Hepatocyte (in vitro differentiated cells): Measurements from ENCODE around the gene BLTP3A. TPM values are rescaled to one million over a fixed set of nuclear protein-coding genes. Genes with fewer than 3 reads are reported as not detected.
A peak's percentile ranks its signal among the peaks of the same experiment; 100 is the strongest.
"Not testable (repeated sequence)": the region's sequence is repeated elsewhere in the genome, so short reads cannot be mapped to it uniquely, and the experiment has no call there.

Experiments
- DNase-seq: peaks from one replicate; pipeline ENCODE4 v3.0.0-alpha.2; 2016; ENCODE audit warnings: low spot score
- H2AFZ ChIP-seq: fragments of 200-600 bp; sonication (generic); 2 replicates; pipeline ENCODE4 v1.6.0; 2016; ENCODE audit warnings: antibody characterized with exemption, mild to moderate bottlenecking
- H3K27ac ChIP-seq: fragments of 200-600 bp; sonication (generic); 2 replicates; pipeline ENCODE4 v1.5.1; 2016; ENCODE audit warnings: mild to moderate bottlenecking
- H3K27me3 ChIP-seq: fragments of 200-600 bp; sonication (generic); 2 replicates; pipeline ENCODE4 v1.6.1; 2016
- H3K36me3 ChIP-seq: fragments of 200-600 bp; sonication (generic); replicated peaks from 2 replicates; pipeline ENCODE4 v1.5.1; 2016; ENCODE audit warnings: low read depth; ENCODE audit not compliant: insufficient read depth
- H3K4me1 ChIP-seq: fragments of 200-600 bp; sonication (generic); 2 replicates; pipeline ENCODE4 v1.5.1; 2016; ENCODE audit warnings: mild to moderate bottlenecking, moderate library complexity; ENCODE audit not compliant: insufficient read depth
- H3K4me2 ChIP-seq: fragments of 200-600 bp; sonication (generic); 2 replicates; pipeline ENCODE4 v1.6.0; 2016
- H3K4me3 ChIP-seq: fragments of 200-600 bp; sonication (generic); 2 replicates; pipeline ENCODE4 v1.5.1; 2016; ENCODE audit warnings: mild to moderate bottlenecking
- H3K79me2 ChIP-seq: fragments of 200-600 bp; sonication (generic); 2 replicates; pipeline ENCODE4 v1.6.0; 2017; ENCODE audit warnings: mild to moderate bottlenecking
- H3K9me2 ChIP-seq: fragments of 200-600 bp; sonication (generic); replicated peaks from 2 replicates; pipeline ENCODE4 v1.6.0; 2017; ENCODE audit warnings: mild to moderate bottlenecking; ENCODE audit not compliant: insufficient read depth
- H3K9me3 ChIP-seq: fragments of 200-600 bp; sonication (generic); 2 replicates; pipeline ENCODE4 v1.5.1; 2016; ENCODE audit warnings: low read depth, mild to moderate bottlenecking
- H4K20me1 ChIP-seq: fragments of 200-600 bp; sonication (generic); 2 replicates; pipeline ENCODE4 v1.6.0; 2016; ENCODE audit warnings: mild to moderate bottlenecking; ENCODE audit not compliant: insufficient read depth, poor library complexity, severe bottlenecking
- EZH2 ChIP-seq: fragments of 200-600 bp; sonication (generic); IDR thresholded peaks from 2 replicates; pipeline ENCODE4 v1.6.1; 2016; ENCODE audit warnings: antibody characterized with exemption, mild to moderate bottlenecking, borderline replicate concordance
- EZH2phosphoT487 ChIP-seq: fragments of 200-600 bp; sonication (generic); IDR thresholded peaks from one replicate; pipeline ENCODE4 v1.6.1; 2018; ENCODE audit warnings: antibody characterized with exemption, mild to moderate bottlenecking, low read depth, moderate library complexity; ENCODE audit not compliant: unreplicated experiment, severe bottlenecking
- WGBS: methylation state at CpG from one replicate; pipeline ENCODE4 v1.1.6; 2016; ENCODE audit warnings: low lambda C conversion rate; ENCODE audit errors: missing lambda C conversion rate; 5-methylcytosine and 5-hydroxymethylcytosine counted together
- polyA plus RNA-seq: library from polyadenylated mRNA; unstranded; fragments of >200 nt; fragmentation: Nextera tagmentation; extraction: Ambion mirVana; gene quantifications from 2 replicates; pipeline ENCODE4 v1.2.1, GENCODE V29; 2016
- total RNA-seq: library from RNA; depleted of rRNA; stranded (reverse); fragments of >200 nt; gene quantifications from 2 replicates; pipeline ENCODE4 v1.2.3, GENCODE V29; 2014
- TF ChIP-seq, protein P1 (sequence below): fragments of 200-600 bp; sonication (generic); IDR thresholded peaks from 2 replicates; pipeline ENCODE4 v1.5.1; 2016; ENCODE audit warnings: antibody characterized with exemption, mild to moderate bottlenecking; ENCODE audit not compliant: poor library complexity

Gene BLTP3A
- total and polyA plus RNA-seq, 2 experiments from 2014 or later = 3.3 to 14.3 TPM

DNA sequence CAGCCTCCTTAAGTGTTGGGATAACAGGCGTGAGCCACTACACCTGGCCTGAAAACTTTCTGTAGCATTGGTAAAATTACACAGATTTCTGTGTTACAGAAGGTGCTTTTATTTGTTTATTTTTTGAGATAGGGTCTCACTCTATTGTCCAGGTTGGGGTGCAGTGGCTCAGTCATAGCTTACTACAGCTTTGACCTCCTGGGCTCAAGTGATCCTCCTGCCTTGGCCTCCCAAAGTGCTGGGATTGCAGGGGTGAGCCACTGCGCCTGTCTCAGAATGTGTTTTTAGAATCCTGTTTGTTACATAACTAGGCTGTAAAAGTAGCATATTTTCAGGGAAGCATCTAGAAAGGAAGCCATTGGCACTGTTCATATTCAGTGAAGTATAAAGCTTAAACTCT lies 16.9 kb upstream of the BLTP3A start:
- no peak for TF ChIP-seq EZH2
- no peak for TF ChIP-seq EZH2phosphoT487
- TF ChIP-seq, protein P1, sequence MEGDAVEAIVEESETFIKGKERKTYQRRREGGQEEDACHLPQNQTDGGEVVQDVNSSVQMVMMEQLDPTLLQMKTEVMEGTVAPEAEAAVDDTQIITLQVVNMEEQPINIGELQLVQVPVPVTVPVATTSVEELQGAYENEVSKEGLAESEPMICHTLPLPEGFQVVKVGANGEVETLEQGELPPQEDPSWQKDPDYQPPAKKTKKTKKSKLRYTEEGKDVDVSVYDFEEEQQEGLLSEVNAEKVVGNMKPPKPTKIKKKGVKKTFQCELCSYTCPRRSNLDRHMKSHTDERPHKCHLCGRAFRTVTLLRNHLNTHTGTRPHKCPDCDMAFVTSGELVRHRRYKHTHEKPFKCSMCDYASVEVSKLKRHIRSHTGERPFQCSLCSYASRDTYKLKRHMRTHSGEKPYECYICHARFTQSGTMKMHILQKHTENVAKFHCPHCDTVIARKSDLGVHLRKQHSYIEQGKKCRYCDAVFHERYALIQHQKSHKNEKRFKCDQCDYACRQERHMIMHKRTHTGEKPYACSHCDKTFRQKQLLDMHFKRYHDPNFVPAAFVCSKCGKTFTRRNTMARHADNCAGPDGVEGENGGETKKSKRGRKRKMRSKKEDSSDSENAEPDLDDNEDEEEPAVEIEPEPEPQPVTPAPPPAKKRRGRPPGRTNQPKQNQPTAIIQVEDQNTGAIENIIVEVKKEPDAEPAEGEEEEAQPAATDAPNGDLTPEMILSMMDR = no peak
- Histone ChIP-seq H3K36me3 (no peaks in the 10 kb centered on the region), H2AFZ (no peak overlapping the region), H3K4me2 (no peak overlapping the region), H3K27me3 (no peaks in the 10 kb centered on the region), H3K27ac (no peak overlapping the region), H3K9me2 (no peaks in the 10 kb centered on the region), H3K4me3 (no peak overlapping the region), H3K9me3 (no peaks in the 10 kb centered on the region), H3K4me1 (no peaks in the 10 kb centered on the region), H3K79me2 (no peaks in the 10 kb centered on the region), H4K20me1 (no peaks in the 10 kb centered on the region)
- no peak for DNase-seq
- 98% methylated on average over 2 of the region's 2 CpGs for WGBS

DNA sequence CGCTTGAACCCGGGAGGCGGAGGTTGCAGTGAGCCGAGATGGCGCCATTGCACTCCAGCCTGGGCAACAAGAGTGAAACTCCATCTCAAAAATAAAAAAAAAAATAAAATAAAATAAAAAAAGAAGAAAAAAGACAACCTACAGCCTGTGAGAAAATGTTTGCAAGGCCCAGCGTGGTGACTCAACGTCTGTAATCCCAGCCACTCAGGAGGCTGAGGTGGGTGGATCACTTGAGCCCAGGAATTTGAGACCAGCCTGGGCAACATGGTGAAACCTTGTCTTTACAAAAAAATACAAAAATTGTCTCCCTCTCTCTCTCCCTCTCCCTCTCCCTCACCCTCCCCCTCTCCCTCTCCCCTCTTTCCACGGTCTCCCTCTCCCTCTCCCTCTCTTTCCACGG lies 6.5 kb upstream of the BLTP3A start:
- not testable (repeated sequence) for H3K4me1 ChIP-seq, H3K9me3 ChIP-seq, DNase-seq, H3K27me3 ChIP-seq, H4K20me1 ChIP-seq, H3K9me2 ChIP-seq, H3K4me3 ChIP-seq, H3K79me2 ChIP-seq, H3K27ac ChIP-seq, H3K36me3 ChIP-seq, H2AFZ ChIP-seq, H3K4me2 ChIP-seq
- 87% methylated on average over 7 of the region's 9 CpGs for WGBS

DNA sequence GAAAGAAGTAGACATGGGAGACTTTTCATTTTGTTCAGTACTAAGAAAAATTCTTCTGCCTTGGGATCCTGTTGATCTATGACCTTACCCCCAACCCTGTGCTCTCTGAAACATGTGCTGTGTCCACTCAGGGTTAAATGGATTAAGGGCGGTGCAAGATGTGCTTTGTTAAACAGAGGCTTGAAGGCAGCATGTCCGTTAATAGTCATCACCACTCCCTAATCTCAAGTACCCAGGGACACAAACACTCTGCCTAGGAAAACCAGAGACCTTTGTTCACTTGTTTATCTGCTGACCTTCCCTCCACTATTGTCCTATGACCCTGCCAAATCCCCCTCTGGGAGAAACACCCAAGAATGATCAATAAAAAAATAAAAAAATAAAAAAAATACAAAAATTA lies 4.7 kb upstream of the BLTP3A start:
- H3K4me3 ChIP-seq, H3K79me2 ChIP-seq, H3K9me3 ChIP-seq, H4K20me1 ChIP-seq, H3K4me1 ChIP-seq, H3K27ac ChIP-seq, H3K27me3 ChIP-seq, DNase-seq, H3K4me2 ChIP-seq, H3K9me2 ChIP-seq, H3K36me3 ChIP-seq, H2AFZ ChIP-seq: not testable (repeated sequence)
- 56% methylated on average over 2 of the region's 2 CpGs for WGBS

DNA sequence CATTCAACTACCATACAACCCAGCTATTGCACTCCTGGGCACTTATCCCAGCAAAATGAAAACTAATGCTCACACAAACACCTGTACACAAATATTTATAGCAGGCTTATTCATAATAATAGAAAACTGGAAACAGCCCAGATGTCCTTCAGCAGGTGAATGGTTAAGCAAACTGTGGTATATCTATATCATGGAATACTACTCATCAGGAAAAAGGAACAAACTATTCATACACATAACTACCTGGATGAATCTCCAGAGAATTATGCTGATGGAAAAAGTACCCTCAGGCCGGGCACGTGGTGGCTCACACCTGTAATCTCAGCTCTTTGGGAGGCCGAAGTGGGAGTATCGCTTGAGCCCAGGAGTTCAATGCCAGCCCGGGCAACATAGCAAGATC lies 3.8 kb upstream of the BLTP3A start:
- no peak overlapping the region for H3K27ac ChIP-seq
- no peaks in the 10 kb centered on the region for H3K9me2 ChIP-seq
- TF ChIP-seq, protein P1 = no peak
- TF ChIP-seq EZH2 (no peak), EZH2phosphoT487 (no peak)
- no peaks in the 10 kb centered on the region for H3K4me1 ChIP-seq
- H2AFZ ChIP-seq = no peak overlapping the region
- H3K36me3 ChIP-seq = no peaks in the 10 kb centered on the region
- 94% methylated on average over 5 of the region's 5 CpGs for WGBS
- no peaks in the 10 kb centered on the region for H4K20me1 ChIP-seq
- H3K4me3 ChIP-seq = no peak overlapping the region
- no peak for DNase-seq
- no peaks in the 10 kb centered on the region for H3K9me3 ChIP-seq
- no peaks in the 10 kb centered on the region for H3K27me3 ChIP-seq
- peaks cover 4% of the 10 kb centered on the region for H3K79me2 ChIP-seq
- H3K4me2 ChIP-seq = no peak overlapping the region

DNA sequence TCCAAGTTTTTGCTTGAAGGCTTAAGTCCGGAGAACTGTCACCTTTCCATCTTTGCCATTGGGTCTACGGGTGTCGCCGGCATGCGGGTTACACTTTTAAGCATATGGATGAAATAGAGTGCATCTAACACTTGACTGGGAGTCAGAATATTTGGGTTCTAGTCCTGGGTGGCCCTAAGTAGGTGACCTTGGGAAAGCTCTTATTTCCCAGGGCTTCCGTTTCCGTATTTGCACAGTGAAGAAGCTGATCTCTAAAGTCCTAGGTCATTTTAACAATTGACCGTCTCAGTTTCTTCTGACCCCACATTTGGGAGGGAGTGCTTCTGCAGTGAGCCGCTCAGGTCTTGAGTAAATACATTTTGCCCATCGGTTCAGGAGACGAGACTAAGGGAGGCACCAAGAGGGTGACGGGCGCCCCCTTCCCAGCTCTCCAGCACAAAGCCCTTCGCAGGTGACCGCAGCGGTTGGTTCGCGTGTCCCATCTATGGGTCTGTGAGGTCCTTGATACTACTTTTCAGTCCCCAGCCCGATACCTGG lies 651 bp upstream of the BLTP3A start:
- Histone ChIP-seq H3K27me3 (no peaks in the 10 kb centered on the region), H3K36me3 (no peaks in the 10 kb centered on the region), H2AFZ (peak overlapping the region; percentile 97), H3K9me3 (no peaks in the 10 kb centered on the region), H3K4me1 (peaks cover 4% of the 10 kb centered on the region), H3K27ac (peak overlapping the region; percentile 98), H3K4me2 (peak overlapping the region; percentile 84), H3K4me3 (peak overlapping the region; percentile 84), H4K20me1 (peaks cover 3% of the 10 kb centered on the region), H3K79me2 (peaks cover 34% of the 10 kb centered on the region), H3K9me2 (no peaks in the 10 kb centered on the region)
- no peak for TF ChIP-seq EZH2
- TF ChIP-seq, protein P1 = peak; percentile 29
- DNase-seq = peak; percentile 69
- WGBS = 8% methylated on average over 19 of the region's 19 CpGs
